GM19035 (cell line): Measurements from ENCODE around the gene MTF1.

ENCODE experiments used
- ATAC-seq: cut with Tn5 transposase; IDR thresholded peaks from one replicate; pipeline ENCODE4 v1.9.1; 2021; ENCODE audit not compliant: unreplicated experiment

Gene MTF1

GRCh38 chr1:37868466-37868865 lies 9.1 kb upstream of the MTF1 start:
- no peak for ATAC-seq

GRCh38 chr1:37867784-37868183 lies 8.4 kb upstream of the MTF1 start:
- no peak for ATAC-seq

- ATAC-seq = no peak
Observed at GRCh38 chr1:37866491-37866890, 7.1 kb upstream of the MTF1 start.

- no peak for ATAC-seq
Observed at GRCh38 chr1:37865348-37866120, 6.1 kb upstream of the MTF1 start.

GRCh38 chr1:37862330-37862729 lies 2.9 kb upstream of the MTF1 start:
- ATAC-seq = no peak

- ATAC-seq = no peak
Observed at GRCh38 chr1:37861151-37861550, 1.8 kb upstream of the MTF1 start.

- ATAC-seq = no peak
Observed at GRCh38 chr1:37860346-37860666, 914 bp upstream of the MTF1 start.

- ATAC-seq = peak; percentile 6
Observed at GRCh38 chr1:37858931-37859506, 373 bp downstream of the MTF1 start.

GRCh38 chr1:37854406-37854805 lies 5.0 kb downstream of the MTF1 start:
- no peak for ATAC-seq

GRCh38 chr1:37853157-37853556 lies 6.2 kb downstream of the MTF1 start:
- no peak for ATAC-seq

GRCh38 chr1:37851782-37852210 lies 7.6 kb downstream of the MTF1 start:
- no peak for ATAC-seq

GRCh38 chr1:37851262-37851661 lies 8.1 kb downstream of the MTF1 start:
- ATAC-seq = no peak

GRCh38 chr1:37850352-37850955 lies 8.9 kb downstream of the MTF1 start:
- ATAC-seq = no peak

GRCh38 chr1:37849480-37849879 lies 9.9 kb downstream of the MTF1 start:
- no peak for ATAC-seq

GRCh38 chr1:37846647-37847339 lies 12.6 kb downstream of the MTF1 start:
- no peak for ATAC-seq

GRCh38 chr1:37845786-37846185 lies 13.6 kb downstream of the MTF1 start:
- no peak for ATAC-seq

GRCh38 chr1:37845049-37845646 lies 14.2 kb downstream of the MTF1 start:
- no peak for ATAC-seq

GRCh38 chr1:37844536-37844935 lies 14.9 kb downstream of the MTF1 start:
- ATAC-seq = no peak

GRCh38 chr1:37841652-37842051 lies 17.7 kb downstream of the MTF1 start:
- ATAC-seq = no peak

GRCh38 chr1:37840711-37841110 lies 18.7 kb downstream of the MTF1 start:
- ATAC-seq = no peak

GRCh38 chr1:37839676-37840075 lies 19.7 kb downstream of the MTF1 start:
- no peak for ATAC-seq

GRCh38 chr1:37836788-37837187 lies 22.6 kb downstream of the MTF1 start:
- ATAC-seq = no peak
